K562 (cell line): ENCODE measurements around the gene AP1G2. TPM values are rescaled to one million over a fixed set of nuclear protein-coding genes. Genes with fewer than 3 reads are reported as not detected.

Experiments used
- ATAC-seq: fragments of 200-7000 bp; cut with Tn5 transposase; 3 replicates; pipeline ENCODE4 v1.9.1; 2020; ENCODE audit warnings: moderate library complexity
- BruUV-seq: library from RNA; stranded (reverse); fragments of 400-500 nt; replicated peaks from 2 replicates; lab custom pipeline; 2021; lab: Mats Ljungman, UMichigan
- CTCF ChIA-PET: fragments of 300-600 bp; formaldehyde crosslinking; extraction: SDS; loops from one replicate; lab custom pipeline; 2021; ENCODE audit warnings: low intra/inter-chr PET ratio; lab: Yijun Ruan, JAX
- POLR2A ChIA-PET: fragments of 300-600, 350-650 bp; sonication (Branson Sonifier 250); formaldehyde crosslinking; extraction: SDS; loops from one replicate; lab custom pipeline; 2021; ENCODE audit warnings: antibody characterized with exemption, inconsistent platforms; lab: Yijun Ruan, JAX
- DNase-seq, 4 experiments: peaks; one replicate each; pipeline versions ENCODE4 v3.0.0 to v3.0.0-alpha.2; 2011 to 2018; ENCODE audit warnings: low spot score in 3 of 4, mixed read lengths in 3 of 4; ENCODE audit errors: extremely low read depth in 1 of 4
- FAIRE-seq: peaks from 2 replicates; lab custom pipeline; 2011; peaks lifted over from hg19 to GRCh38; lab: Jason Lieb, UNC
- H2AFZ ChIP-seq: 2 replicates; pipeline ENCODE4 v1.6.0; 2011; ENCODE audit warnings: low read depth, low read length, control low read depth, inconsistent platforms
- H3K27ac ChIP-seq: fragments of 200-600 bp; 3 replicates; pipeline ENCODE4 v1.8.0; 2011; ENCODE audit warnings: low read depth, mild to moderate bottlenecking, control low read depth, inconsistent platforms, low read length, moderate library complexity, mixed read lengths; ENCODE audit errors: extremely low read depth
- H3K27me3 ChIP-seq, 2 experiments: fragments of 300-600 bp in 1 of 2; 2 replicates in 1 of 2; 3 replicates in 1 of 2; pipeline versions ENCODE4 v1.6.0 to v1.8.0; 2011; ENCODE audit warnings: inconsistent platforms in 2 of 2, low read length in 2 of 2, mild to moderate bottlenecking in 1 of 2, mixed read lengths in 1 of 2, moderate library complexity in 1 of 2; ENCODE audit not compliant: control insufficient read depth in 2 of 2, insufficient read depth in 2 of 2
- H3K36me3 ChIP-seq: fragments of 300-600 bp; 3 replicates; pipeline ENCODE4 v1.8.0; 2011; ENCODE audit warnings: mild to moderate bottlenecking, low read length, inconsistent platforms; ENCODE audit not compliant: control insufficient read depth, insufficient read depth
- H3K4me1 ChIP-seq, 2 experiments: fragments of 200-600 bp in 1 of 2; replicated peaks in 1 of 2; 2 replicates in 1 of 2; 3 replicates in 1 of 2; pipeline versions ENCODE4 v1.5.1 to v1.8.0; 2011; ENCODE audit warnings: inconsistent platforms in 2 of 2, low read length in 2 of 2, mild to moderate bottlenecking in 1 of 2, mixed read lengths in 1 of 2, moderate library complexity in 1 of 2; ENCODE audit not compliant: control insufficient read depth in 2 of 2, insufficient read depth in 2 of 2
- H3K4me2 ChIP-seq: 2 replicates; pipeline ENCODE4 v1.6.1; 2011; ENCODE audit warnings: low read length, control low read depth, inconsistent platforms, mixed read lengths; ENCODE audit not compliant: insufficient read depth
- H3K4me3 ChIP-seq: fragments of 200-600 bp; sonication (generic), shearing (Covaris generic); 2 replicates; pipeline ENCODE4 v1.5.1; 2016; ENCODE audit warnings: control low read depth, inconsistent platforms
- H3K79me2 ChIP-seq: fragments of 200-600 bp; 3 replicates; pipeline ENCODE4 v1.8.0; 2011; ENCODE audit warnings: low read length, inconsistent platforms; ENCODE audit not compliant: control insufficient read depth, insufficient read depth
- H3K9ac ChIP-seq, 2 experiments: 2 replicates each; pipeline versions ENCODE4 v1.6.0 to v1.6.1; 2011; ENCODE audit warnings: low read depth in 2 of 2, low read length in 2 of 2, control low read depth in 1 of 2, inconsistent platforms in 1 of 2, mild to moderate bottlenecking in 1 of 2, mixed read lengths in 1 of 2; ENCODE audit not compliant: insufficient read depth in 1 of 2
- H3K9me1 ChIP-seq: one replicate; pipeline ENCODE4 v1.6.0; 2011; ENCODE audit warnings: inconsistent platforms, mild to moderate bottlenecking, low read length, moderate library complexity; ENCODE audit not compliant: control insufficient read depth, insufficient read depth
- H3K9me3 ChIP-seq: replicated peaks from 2 replicates; pipeline ENCODE4 v1.5.1; 2011; ENCODE audit warnings: low read depth, low read length, inconsistent platforms; ENCODE audit not compliant: control insufficient read depth, insufficient read depth
- H4K20me1 ChIP-seq: replicated peaks from 2 replicates; pipeline ENCODE4 v1.6.1; 2011; ENCODE audit warnings: low read length, inconsistent platforms, mixed read lengths; ENCODE audit not compliant: control insufficient read depth, insufficient read depth
- CBFA2T3 ChIP-seq: fragments of 450-650 bp; IDR thresholded peaks from 2 replicates; pipeline ENCODE4 v1.6.1; 2017
- DMBX1 ChIP-seq: fragments of 250-450 bp; sonication (Bioruptor Pico); IDR thresholded peaks from 2 replicates; pipeline ENCODE4 v1.8.0; 2022; ENCODE audit warnings: inconsistent platforms, mild to moderate bottlenecking, moderate library complexity, borderline replicate concordance
- IRF2 ChIP-seq: sonication (generic); formaldehyde crosslinking; IDR thresholded peaks from 2 replicates; pipeline ENCODE4 v1.8.1; 2022; ENCODE audit warnings: mild to moderate bottlenecking, missing genetic modification reagents
- KLF6 ChIP-seq: fragments of 250-450 bp; sonication (Bioruptor Pico); IDR thresholded peaks from 2 replicates; pipeline ENCODE4 v1.4.0; 2020; ENCODE audit warnings: mild to moderate bottlenecking, moderate library complexity, borderline replicate concordance
- LARP7 ChIP-seq: fragments of 450-650 bp; IDR thresholded peaks from 2 replicates; pipeline ENCODE4 v1.6.1; 2016
- MCM2 ChIP-seq: fragments of 450-650 bp; IDR thresholded peaks from 2 replicates; pipeline ENCODE4 v1.6.1; 2017; ENCODE audit warnings: low read depth, mild to moderate bottlenecking
- MCM3 ChIP-seq: fragments of 450-650 bp; IDR thresholded peaks from 2 replicates; pipeline ENCODE4 v1.6.1; 2016
- MYBL2 ChIP-seq, 2 experiments: fragments of 450-650 bp in 1 of 2; sonication (generic) in 1 of 2; formaldehyde crosslinking in 1 of 2; IDR thresholded peaks; 2 replicates each; pipeline versions ENCODE4 v1.6.1 to v1.8.1; 2017 to 2022; ENCODE audit warnings: borderline replicate concordance in 1 of 2, inconsistent platforms in 1 of 2, low read depth in 1 of 2, mild to moderate bottlenecking in 1 of 2, missing genetic modification reagents in 1 of 2, moderate library complexity in 1 of 2
- PHB2 ChIP-seq: fragments of 450-650 bp; IDR thresholded peaks from 2 replicates; pipeline ENCODE4 v1.6.1; 2017; ENCODE audit warnings: low read depth
- POLR2A ChIP-seq: fragments of 450-650 bp; conservative IDR thresholded peaks from 2 replicates; pipeline ENCODE4 v1.6.1; 2016
- RAD51 ChIP-seq: fragments of 450-650 bp; IDR thresholded peaks from 2 replicates; pipeline ENCODE4 v1.7.1; 2016; ENCODE audit warnings: low read depth, mild to moderate bottlenecking, borderline replicate concordance
- SIX5 ChIP-seq, 2 experiments: IDR thresholded peaks; 2 replicates each; pipeline ENCODE4 v1.6.1; 2011; ENCODE audit warnings: low read length in 2 of 2, borderline replicate concordance in 1 of 2, low read depth in 1 of 2, mild to moderate bottlenecking in 1 of 2, moderate library complexity in 1 of 2; ENCODE audit not compliant: insufficient read depth in 1 of 2
- TRIM24 ChIP-seq, 2 experiments: fragments of 450-650 bp; IDR thresholded peaks; 2 replicates each; pipeline ENCODE4 v1.6.1; 2016
- XRCC5 ChIP-seq: fragments of 200-400 bp; formaldehyde crosslinking; IDR thresholded peaks from 2 replicates; pipeline ENCODE4 v1.6.1; 2017; ENCODE audit warnings: low read depth, mild to moderate bottlenecking, low read length
- WGBS: fragments of 100-300 bp; shearing (Covaris generic); methylation state at CpG from one replicate; pipeline ENCODE4 v1.1.6; 2016; ENCODE audit warnings: low coverage, mixed read lengths; ENCODE audit not compliant: insufficient coverage; ENCODE audit errors: missing lambda C conversion rate; 5-methylcytosine and 5-hydroxymethylcytosine counted together
- in situ Hi-C: fragments of 300-500 bp; cut with MboI; formaldehyde crosslinking; loops from 4 replicates; pipeline ENCODE4 v1.15.0; 2018; ENCODE audit warnings: inconsistent platforms, mixed read lengths
- intact Hi-C: fragments of 100-400 bp; cut with micrococcal nuclease; formaldehyde crosslinking; loops from 2 replicates; pipeline ENCODE4 v1.14.2; 2022
- polyA plus RNA-seq, 8 experiments: library from polyadenylated mRNA; depleted of rRNA in 4 of 8; stranded (reverse) in 5 of 8; unstranded in 3 of 8; fragments of >200 nt; fragmentation: Nextera tagmentation in 2 of 8; fragmentation: Illumina TruSeq in 1 of 8; extraction: Ambion mirVana in 2 of 8; extraction: Trizol in 1 of 8; gene quantifications; 2 replicates each; pipeline versions ENCODE4 v1.2.1 to v1.2.3, GENCODE V29; 2011 to 2014; ENCODE audit warnings: inconsistent platforms in 1 of 8, missing spikeins in 1 of 8
- total RNA-seq, 7 experiments: library from RNA; depleted of rRNA in 6 of 7; stranded (reverse); fragments of >200 nt in 6 of 7; fragmentation: Illumina TruSeq in 2 of 7; extraction: Trizol in 2 of 7; gene quantifications; 2 replicates each; pipeline versions ENCODE4 v1.2.1 to v1.2.3, GENCODE V29; 2011 to 2021; ENCODE audit warnings: low replicate concordance in 1 of 7
- TF ChIP-seq, protein P1 (sequence below): sonication (generic); formaldehyde crosslinking; IDR thresholded peaks from 2 replicates; pipeline ENCODE4 v1.8.0; 2022; ENCODE audit warnings: missing genetic modification reagents, mild to moderate bottlenecking, borderline replicate concordance

Gene AP1G2
- total and polyA plus RNA-seq, 9 of the 15 experiments (the other 6 are each of a cell fraction or from before 2014, with no cell fraction given) = 19.1 to 83.5 (median 33.3) TPM

DNA sequence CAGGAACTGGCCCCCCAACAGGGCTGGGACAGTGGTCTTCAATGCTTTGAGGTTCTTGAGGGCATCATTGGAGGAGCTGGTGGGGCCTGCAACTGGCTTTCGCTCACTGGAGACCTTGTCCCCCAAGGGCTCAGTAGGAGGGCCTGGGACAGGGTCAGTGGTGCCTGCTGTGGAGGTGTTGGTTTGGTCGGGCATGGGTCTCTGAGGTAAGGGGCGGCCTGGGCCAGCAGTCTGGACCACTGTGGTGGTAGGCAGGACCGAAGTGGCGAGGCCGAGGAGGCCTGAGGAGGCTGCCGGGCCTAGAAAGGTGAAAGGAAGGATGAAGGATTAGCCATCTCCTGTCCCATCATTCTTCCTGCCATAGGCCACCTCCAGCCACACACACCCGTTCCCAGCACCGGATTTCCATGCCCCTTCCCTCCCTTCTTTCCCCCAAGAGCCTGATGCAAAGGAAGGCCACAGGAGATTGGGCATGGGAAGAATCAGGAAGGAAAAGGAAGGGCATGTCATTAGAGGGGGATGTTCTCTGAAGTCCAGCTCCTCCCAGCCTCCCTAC is 44.9 kb downstream of the AP1G2 start:
- ATAC-seq (no peak), DNase-seq (no peak), FAIRE-seq (no peak)
- Histone ChIP-seq H4K20me1 (no peaks in the 10 kb centered on the region; the same call in 1 of the 2 replicates), H3K9me3 (no peaks in the 10 kb centered on the region), H2AFZ (no peak overlapping the region), H3K4me3 (no peak overlapping the region), H3K27ac (no peak overlapping the region), H3K4me1 (peaks cover 0 to 6% of the 10 kb centered on the region in 2 experiments; a peak in 2 of 5 replicates), H3K9ac (no peak overlapping the region), H3K9me1 (no peaks in the 10 kb centered on the region), H3K27me3 (peaks cover 2 to 54% of the 10 kb centered on the region in 2 experiments; a peak in 3 of 5 replicates), H3K79me2 (no peaks in the 10 kb centered on the region), H3K4me2 (no peak overlapping the region), H3K36me3 (no peaks in the 10 kb centered on the region)
- in situ Hi-C loops = no loop called here
- CTCF ChIA-PET = no interaction called here
- no TSS peak for BruUV-seq
- WGBS = no CpG with 5 or more reads among the region's 9 CpGs
- TF ChIP-seq, protein P1, sequence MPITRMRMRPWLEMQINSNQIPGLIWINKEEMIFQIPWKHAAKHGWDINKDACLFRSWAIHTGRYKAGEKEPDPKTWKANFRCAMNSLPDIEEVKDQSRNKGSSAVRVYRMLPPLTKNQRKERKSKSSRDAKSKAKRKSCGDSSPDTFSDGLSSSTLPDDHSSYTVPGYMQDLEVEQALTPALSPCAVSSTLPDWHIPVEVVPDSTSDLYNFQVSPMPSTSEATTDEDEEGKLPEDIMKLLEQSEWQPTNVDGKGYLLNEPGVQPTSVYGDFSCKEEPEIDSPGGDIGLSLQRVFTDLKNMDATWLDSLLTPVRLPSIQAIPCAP (CRISPR knock-in tag) = no peak
- TF ChIP-seq XRCC5 = no peak
- TF ChIP-seq MYBL2 (IDR thresholded peaks at IDR 0.05; ENCODE audit: low read depth) = no peak
- no peak for TF ChIP-seq MYBL2 (CRISPR knock-in tag; IDR thresholded peaks at IDR 0.05; ENCODE audit: borderline replicate concordance)
- TF ChIP-seq CBFA2T3 = no peak
- no peak for TF ChIP-seq MCM3
- no peak for TF ChIP-seq POLR2A
- TF ChIP-seq KLF6 = no peak
- TF ChIP-seq IRF2 (CRISPR knock-in tag) = no peak
- TF ChIP-seq SIX5 (IDR thresholded peaks at IDR 0.05; ENCODE audit: borderline replicate concordance in 1 of 2, insufficient read depth in 1 of 2, low read depth in 1 of 2, low read length in 2 of 2) = no peak
- TF ChIP-seq MCM2 = no peak
- no peak for TF ChIP-seq TRIM24 (IDR thresholded peaks at IDR 0.05)
- no peak for TF ChIP-seq PHB2
- TF ChIP-seq DMBX1 (CRISPR knock-in tag) = no peak
- no peak for TF ChIP-seq RAD51
- TF ChIP-seq LARP7 = no peak
- intact Hi-C loops = no loop called here
- POLR2A ChIA-PET = interaction anchor here (0.6 kb wide), 1 partner anchor 76 kb away, joined by 3 read pairs; no protein-coding TSS in a partner anchor
